Activated CD8-positive, alpha-beta memory T cell treated with anti-CD3 and anti-CD28 coated beads, Interleukin-2, amount 50 U/mL, for 24 hours (primary cell): ENCODE results near the gene ABCF2.

Experiments
- DNase-seq: peaks from one replicate; pipeline ENCODE4 v3.0.0-alpha.2; 2020; ENCODE audit errors: extremely low read depth

The ABCF2 gene

GRCh38 chr7:151174246-151175046, 52.6 kb downstream of the ABCF2 start:
- no peak for DNase-seq

GRCh38 chr7:151173386-151174245, 53.4 kb downstream of the ABCF2 start:
- DNase-seq, result no peak

GRCh38 chr7:151172273-151173141, 54.5 kb downstream of the ABCF2 start:
- peak; percentile 35 for DNase-seq

DNA sequence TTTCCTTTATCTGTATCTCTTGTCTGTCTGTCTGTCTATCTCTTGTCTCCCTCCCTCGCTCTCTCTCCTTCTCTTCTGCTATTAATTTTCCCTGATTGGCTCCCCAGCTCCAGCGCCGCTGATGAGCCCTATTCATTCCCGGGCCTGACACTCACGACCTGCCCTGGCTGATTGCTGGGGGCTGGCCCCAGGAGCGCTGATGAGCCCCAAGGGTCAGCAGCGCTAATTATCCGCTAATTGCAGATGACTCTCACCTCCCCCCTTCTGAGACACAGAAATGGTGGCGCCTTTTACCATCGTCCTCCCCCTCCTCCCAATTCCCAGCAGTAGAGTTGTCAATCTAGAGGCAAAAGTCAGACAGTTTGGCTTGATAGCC, 58.2 kb downstream of the ABCF2 start:
- no peak for DNase-seq

GRCh38 chr7:151168003-151168786, 58.8 kb downstream of the ABCF2 start:
- no peak for DNase-seq

- no peak for DNase-seq
Observed at GRCh38 chr7:151167197-151167961, 59.6 kb downstream of the ABCF2 start, which contains the start of gene GBX1. Gene GBX1 (minus strand): TSS chr7:151167694. CDS start chr7:151167548, 146 bp downstream.

DNA sequence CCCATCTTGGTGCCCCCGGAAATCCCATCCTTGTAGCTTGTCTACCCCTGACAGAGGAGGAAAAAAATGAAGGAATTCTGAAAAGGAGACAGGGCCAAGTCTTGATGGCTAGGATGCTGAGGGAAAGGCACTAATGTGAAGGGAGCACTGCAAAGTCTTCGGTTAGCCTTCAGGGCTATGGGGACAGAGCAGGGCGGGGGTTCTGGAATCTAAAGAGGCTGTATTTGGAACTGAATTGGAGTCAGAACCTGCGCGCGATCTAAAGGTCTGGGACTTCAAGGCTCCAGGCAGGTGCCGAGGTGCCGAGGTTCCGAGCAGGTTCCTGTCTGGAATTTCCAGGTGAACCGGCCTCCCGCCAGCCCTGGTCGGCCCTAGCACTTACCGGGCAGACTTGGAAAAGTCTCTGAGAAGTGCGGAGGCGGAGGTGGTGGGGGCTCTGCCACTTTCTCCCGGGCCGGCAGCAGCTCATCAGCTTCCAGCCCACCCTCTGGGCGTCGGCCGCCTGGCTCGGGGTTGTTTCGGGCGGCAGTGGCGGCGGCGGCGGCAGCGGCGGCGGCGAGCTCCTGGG, 60.3 kb downstream of the ABCF2 start:
- DNase-seq, result no peak
